GM15510 (cell line): ENCODE measurements around the gene FAM114A1.

Source experiments
- POLR2A ChIP-seq: IDR thresholded peaks from 3 replicates; pipeline ENCODE4 v1.6.1; 2011; ENCODE audit warnings: borderline replicate concordance; ENCODE audit not compliant: insufficient read length; ENCODE audit errors: extremely low read depth

Gene FAM114A1

GRCh38 chr4:38983787-38984598, 116.4 kb downstream of the FAM114A1 start:
- TF ChIP-seq POLR2A = no peak

- no peak for TF ChIP-seq POLR2A
Measured at GRCh38 chr4:38985410-38986100, 117.9 kb downstream of the FAM114A1 start.

GRCh38 chr4:38987491-38987890, 119.9 kb downstream of the FAM114A1 start:
- TF ChIP-seq POLR2A = no peak

GRCh38 chr4:38989487-38989886, 121.9 kb downstream of the FAM114A1 start:
- TF ChIP-seq POLR2A = no peak

GRCh38 chr4:38990241-38990640, 122.6 kb downstream of the FAM114A1 start:
- TF ChIP-seq POLR2A = no peak

GRCh38 chr4:38993683-38994082, 126.1 kb downstream of the FAM114A1 start:
- no peak for TF ChIP-seq POLR2A

- TF ChIP-seq POLR2A = no peak
Measured at GRCh38 chr4:38994135-38994534, 126.5 kb downstream of the FAM114A1 start.
